ENCODE measurements around the gene ZMIZ1.
A peak's percentile ranks its signal among the peaks of the same experiment; 100 is the strongest.

DNA sequence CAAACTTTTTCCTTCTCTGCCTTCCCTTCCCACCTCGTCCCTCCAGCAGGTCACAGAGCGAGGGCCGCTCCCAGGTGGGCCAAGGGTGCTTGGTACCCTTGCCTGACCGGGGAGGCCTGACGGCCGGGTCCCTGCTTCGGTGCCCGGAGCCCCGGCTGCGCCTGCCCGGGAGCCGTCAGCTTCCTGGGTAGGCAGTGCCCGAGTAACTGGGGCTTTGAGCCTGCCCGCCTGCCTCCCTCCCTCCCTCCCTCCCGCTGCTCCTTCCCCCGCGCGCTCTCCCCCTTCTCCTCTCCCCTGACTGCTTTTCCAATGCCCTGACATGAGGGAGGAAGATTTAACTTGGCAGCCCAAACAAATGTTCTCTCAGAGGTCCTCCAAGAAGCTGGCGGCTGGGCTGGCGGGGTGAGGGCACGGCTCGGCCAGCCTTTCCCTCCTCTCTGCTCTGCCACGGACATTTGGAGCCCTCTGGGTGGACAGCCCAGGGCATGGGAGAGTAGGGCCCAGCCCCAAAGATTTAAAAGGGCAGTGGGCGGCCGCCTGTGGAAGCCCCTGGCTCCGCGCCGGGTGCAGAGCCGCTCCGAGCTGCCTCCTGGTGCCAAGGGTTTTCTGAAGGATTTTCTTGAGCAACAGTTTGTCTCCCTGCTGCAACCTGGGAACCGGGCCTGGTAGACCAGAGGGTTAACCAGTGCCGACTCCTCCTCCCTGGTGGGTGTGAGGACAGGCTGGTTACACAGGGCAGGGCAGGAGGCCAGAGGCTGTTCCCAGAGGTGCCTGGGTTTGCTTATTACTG is 2.0 kb downstream of the ZMIZ1 start:
- TF ChIP-seq, protein P1, sequence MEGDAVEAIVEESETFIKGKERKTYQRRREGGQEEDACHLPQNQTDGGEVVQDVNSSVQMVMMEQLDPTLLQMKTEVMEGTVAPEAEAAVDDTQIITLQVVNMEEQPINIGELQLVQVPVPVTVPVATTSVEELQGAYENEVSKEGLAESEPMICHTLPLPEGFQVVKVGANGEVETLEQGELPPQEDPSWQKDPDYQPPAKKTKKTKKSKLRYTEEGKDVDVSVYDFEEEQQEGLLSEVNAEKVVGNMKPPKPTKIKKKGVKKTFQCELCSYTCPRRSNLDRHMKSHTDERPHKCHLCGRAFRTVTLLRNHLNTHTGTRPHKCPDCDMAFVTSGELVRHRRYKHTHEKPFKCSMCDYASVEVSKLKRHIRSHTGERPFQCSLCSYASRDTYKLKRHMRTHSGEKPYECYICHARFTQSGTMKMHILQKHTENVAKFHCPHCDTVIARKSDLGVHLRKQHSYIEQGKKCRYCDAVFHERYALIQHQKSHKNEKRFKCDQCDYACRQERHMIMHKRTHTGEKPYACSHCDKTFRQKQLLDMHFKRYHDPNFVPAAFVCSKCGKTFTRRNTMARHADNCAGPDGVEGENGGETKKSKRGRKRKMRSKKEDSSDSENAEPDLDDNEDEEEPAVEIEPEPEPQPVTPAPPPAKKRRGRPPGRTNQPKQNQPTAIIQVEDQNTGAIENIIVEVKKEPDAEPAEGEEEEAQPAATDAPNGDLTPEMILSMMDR (IDR thresholded peaks at IDR 0.05): no peak
- TF ChIP-seq POLR2A (IDR thresholded peaks at IDR 0.05): peak in 3 of 4 donors; percentile 36 to 65 (median 38)
